HG03064 (cell line): ENCODE results near the gene GCNA.
"Not testable (repeated sequence)": the region's sequence is repeated elsewhere in the genome, so short reads cannot be mapped to it uniquely, and the experiment has no call there.

Experiments used
- ATAC-seq: cut with Tn5 transposase; IDR thresholded peaks from one replicate; pipeline ENCODE4 v1.9.1; 2021; ENCODE audit warnings: low read depth; ENCODE audit not compliant: unreplicated experiment

The GCNA gene

GRCh38 chrX:71636438-71637252, 58.4 kb downstream of the GCNA start:
- no peak for ATAC-seq

DNA sequence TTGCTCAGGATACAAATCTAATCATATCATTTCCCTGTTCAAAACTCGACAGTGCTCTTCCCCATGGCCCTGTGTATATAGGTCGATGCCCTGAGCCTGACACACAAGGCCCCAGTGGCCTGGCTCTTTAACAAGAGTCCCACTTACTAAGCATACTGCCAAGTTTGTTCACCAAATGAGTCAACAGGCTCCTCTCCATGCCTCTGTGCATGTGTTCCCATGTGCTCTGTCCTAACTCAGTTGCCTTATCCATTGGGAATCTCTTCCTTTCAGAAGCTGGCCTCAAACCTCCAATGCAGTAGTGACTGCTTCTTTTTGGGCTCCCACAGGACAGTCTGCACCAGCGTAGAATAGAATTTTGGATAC, 59.0 kb downstream of the GCNA start:
- no peak for ATAC-seq

DNA sequence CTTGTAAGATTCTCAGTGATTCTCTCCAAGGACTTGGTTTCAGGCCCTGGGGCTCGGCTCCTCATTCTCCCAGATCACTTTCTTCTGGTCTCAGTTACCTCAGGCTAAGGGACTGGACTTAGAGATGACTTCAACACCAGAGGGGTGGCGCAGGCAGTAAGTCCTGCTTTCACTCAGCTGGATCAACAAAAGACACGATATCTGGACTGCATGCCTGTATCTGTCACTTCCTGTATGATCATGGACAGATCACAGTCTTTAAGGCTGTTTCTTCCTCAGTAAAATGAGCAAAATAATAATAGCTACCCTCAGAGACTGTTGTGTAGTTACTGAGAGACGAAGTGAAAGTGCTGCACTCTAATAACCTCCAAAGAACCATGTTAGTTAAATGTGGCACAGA, 59.6 kb downstream of the GCNA start:
- no peak for ATAC-seq

- ATAC-seq = no peak
Measured at GRCh38 chrX:71638409-71638808, 60.2 kb downstream of the GCNA start.

DNA sequence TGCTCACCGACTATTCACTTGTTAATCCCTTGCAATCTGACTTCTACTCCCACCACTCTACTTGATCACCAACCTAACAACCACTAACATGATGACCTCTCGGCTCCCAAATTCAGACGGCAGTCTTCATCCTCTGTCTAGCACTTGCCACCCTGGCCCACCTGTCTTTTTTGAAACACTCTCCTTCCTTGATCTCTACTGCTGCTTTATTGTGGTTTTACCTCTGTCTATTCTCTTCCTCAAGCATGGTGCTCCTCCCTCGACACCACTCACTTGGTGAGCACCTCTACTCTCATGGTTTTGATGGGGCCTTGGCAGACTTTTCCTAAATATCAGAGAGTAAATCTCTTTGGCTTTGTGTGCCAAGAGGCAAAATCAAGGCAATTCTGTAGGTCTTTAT, 61.8 kb downstream of the GCNA start:
- no peak for ATAC-seq

- not testable (repeated sequence) for ATAC-seq
Measured at GRCh38 chrX:71644406-71644805, 66.2 kb downstream of the GCNA start.

DNA sequence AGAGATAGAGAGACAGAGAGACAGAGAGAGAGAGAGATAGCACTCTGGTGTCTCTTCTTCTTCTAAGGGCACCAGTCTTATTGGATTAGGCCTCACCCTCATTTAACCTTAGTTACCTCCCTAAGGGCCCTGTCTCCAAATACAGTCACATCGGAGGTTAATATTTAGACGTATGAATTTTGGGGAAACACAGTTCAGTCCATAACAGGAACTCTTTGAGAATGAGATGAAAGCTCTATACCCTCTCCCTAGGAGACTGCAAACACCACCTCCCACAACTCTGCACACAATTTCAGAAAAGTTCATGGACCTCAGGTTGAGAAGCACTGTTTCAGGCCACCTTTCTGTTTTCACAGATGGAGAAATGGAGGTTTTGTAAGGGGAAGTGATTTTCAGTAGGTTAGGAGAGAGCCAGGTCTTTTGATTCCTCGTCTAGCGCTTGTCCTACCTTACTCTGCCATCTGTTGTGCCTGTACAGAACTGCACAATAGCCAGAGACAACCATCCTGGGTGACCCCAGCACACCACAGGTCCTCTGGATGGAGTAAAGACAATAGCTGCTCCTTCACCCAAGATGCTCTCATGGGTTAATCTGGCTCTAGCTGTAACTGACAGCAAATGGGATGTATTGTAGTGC, 72.2 kb downstream of the GCNA start:
- ATAC-seq = no peak

GRCh38 chrX:71652405-71652804, 74.2 kb downstream of the GCNA start:
- no peak for ATAC-seq

DNA sequence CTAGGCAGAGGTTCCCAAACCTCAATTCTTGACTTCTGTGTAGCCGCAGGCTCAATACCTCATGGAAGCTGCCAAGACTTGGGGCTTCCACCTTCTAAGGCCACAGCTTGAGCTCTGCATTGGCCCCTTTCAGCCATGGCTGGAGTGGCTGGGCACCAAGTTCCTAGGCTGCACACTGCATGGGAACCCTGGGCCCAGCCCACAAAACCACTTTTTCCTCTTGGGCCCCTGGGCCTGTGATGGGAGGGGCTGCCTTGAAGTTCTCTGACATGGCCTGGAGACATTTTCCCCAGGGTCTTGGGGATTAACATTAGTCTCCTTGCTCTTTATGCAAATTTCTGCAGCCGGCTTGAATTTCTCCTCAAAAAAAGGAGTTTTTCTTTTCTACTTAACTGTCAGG, 75.1 kb downstream of the GCNA start:
- ATAC-seq = no peak

GRCh38 chrX:71657267-71657666, 79.0 kb downstream of the GCNA start:
- no peak for ATAC-seq

GRCh38 chrX:71659342-71659741, 81.1 kb downstream of the GCNA start:
- ATAC-seq = no peak

DNA sequence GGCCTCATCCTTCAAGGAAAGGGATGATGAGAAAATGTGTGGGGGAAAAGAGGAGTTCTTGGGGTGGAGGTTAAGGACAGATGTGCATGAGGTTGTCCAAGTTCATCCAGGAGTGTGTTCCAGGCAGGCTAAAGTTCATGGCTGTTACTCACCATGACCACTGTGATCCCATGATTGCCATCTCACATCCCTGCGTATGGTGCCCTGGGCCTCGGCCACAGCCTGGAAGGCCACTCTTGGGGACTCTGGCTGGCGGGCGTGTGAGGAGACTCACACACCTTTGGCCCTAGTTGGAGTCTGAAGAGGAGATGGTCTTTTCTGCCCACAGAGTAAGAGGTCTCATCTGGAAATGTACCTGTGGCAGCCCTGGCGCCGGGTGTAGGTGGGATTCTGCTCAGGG, 81.7 kb downstream of the GCNA start:
- ATAC-seq = no peak

DNA sequence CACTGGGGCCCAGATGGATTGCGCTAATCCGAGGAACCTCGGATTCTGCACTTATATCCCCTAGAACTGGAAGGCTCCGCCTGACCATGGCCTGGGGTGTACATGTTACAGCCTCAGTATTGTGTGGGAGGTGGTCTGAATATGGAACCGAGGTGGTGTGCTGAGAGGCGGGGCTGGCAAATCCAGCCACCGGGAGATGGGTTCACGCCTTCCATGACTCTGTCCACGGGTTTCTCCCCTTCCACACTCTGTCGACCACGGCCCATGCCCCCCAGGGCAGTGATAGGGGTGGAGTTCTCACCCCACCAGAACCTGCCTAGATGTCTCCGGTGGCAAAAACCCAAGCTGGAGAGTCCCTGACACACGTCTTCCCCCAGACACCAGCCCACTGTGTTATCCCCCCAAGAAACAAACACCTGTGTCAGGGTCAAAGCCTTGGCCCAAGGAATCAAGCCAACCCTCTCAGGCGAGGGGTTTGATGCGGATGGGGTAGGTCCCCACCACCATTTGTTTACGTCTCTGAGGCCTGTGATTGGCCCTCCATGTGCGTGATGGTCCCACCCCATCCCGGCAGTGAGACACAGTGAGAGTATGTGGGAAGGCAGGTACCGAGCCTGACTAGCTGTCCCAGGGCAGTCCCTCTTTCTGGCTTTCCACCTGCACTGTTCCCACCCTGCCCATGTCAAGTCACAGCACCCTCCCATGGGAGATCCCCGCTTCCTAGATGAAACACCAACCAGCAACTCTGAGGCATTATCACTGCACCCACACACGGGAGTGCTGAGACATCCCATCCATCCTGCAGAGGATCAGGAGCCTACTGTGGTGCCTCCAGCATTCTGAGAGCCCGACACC, 82.6 kb downstream of the GCNA start:
- no peak for ATAC-seq

DNA sequence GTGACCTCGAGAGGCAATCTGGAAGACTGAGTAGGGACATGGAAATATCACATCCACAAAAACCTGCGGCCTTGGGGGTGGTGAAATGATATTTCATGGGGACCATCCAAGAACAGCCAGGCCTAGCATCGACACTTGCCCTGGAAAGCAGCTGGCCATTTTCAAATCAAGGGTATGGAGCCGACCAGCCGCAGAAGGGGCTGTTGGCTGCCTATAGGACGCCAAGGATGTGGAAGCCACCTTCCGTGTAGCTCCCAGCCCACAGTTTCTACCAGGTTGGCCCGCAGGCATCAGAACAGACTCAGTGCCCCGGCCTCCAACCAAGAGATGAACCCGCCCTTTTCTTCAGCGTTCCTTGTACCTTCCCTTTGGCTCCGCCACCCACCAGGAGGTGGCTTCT, 83.7 kb downstream of the GCNA start:
- ATAC-seq = no peak

DNA sequence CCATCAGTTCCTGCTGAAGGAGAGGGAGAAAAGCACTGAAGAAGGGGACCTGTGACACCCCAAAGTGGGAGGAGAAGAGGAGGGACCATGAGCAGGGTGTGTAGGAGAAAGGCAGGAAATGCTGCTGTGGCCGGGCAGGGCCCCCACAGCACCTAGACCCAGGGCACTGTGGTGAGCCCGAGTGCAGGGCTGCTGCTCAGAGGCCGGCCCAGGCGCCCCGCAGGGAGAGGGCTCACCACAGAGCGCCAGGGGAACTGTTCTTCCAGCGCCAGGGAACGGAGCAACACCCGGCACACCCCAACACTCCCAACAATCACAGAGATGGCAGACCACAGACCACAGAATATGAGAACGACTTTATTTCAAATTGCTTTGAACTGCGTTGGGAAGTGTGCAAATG, 84.4 kb downstream of the GCNA start:
- not testable (repeated sequence) for ATAC-seq
